H54 (cell line): ENCODE data around the gene ACOT7.

ENCODE experiments used
- DNase-seq: peaks from one replicate; pipeline ENCODE4 v3.0.0; 2011; ENCODE audit warnings: low spot score, mixed read lengths; ENCODE audit not compliant: insufficient read length
- FAIRE-seq: peaks from 3 replicates; lab custom pipeline; 2011; peaks lifted over from hg19 to GRCh38; lab: Jason Lieb, UNC
- POLR2A ChIP-seq: IDR thresholded peaks from 2 replicates; pipeline ENCODE4 v1.6.1; 2011; ENCODE audit warnings: low read depth, mild to moderate bottlenecking, low read length

The ACOT7 gene

GRCh38 chr1:6299557-6300165, 93.9 kb downstream of the ACOT7 start:
- no peak for TF ChIP-seq POLR2A
- no peak for DNase-seq
- no peak for FAIRE-seq

GRCh38 chr1:6298940-6299465, 94.6 kb downstream of the ACOT7 start:
- FAIRE-seq, result no peak
- no peak for DNase-seq
- TF ChIP-seq POLR2A, result no peak

DNA sequence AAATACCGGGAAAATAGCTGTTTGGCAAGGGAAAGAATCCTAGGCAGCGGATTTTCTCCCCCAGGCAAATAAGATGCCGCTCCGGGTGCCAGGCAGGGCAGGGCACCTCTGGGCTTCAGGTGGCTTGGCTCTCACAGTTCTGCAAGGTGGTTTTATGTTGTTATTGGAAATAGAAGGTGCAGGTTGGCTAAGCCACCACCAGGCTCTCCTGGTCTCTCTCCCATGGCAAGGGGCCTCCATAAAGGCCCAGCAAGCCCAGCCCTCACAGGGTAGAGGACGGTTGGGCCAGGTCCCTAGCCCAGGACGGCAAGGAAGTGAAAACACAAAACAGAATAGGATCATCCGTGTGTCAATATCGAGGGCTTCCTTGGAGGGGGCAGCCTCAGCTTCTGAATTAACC, 95.0 kb downstream of the ACOT7 start:
- no peak for FAIRE-seq
- DNase-seq, result no peak
- TF ChIP-seq POLR2A, result no peak

DNA sequence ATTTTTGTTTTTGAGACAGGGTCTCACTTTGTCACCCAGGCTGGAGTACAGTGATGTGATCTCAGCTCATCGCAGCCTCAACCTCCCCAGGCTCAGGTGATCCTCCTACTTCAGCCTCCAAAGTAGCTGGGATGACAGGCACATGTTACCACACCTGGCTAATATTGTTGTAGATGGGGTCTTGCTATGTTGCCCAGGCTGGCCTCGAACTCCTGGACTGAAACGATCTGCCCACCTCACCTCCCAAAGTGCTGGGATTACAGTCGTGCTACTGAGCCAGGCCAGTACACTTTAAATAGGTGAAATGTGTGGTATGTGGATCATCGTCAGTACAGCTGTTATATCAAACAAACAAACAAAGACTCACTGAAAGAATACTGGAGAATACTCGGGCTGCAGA, 97.7 kb downstream of the ACOT7 start:
- no peak for FAIRE-seq
- TF ChIP-seq POLR2A, result no peak
- no peak for DNase-seq

DNA sequence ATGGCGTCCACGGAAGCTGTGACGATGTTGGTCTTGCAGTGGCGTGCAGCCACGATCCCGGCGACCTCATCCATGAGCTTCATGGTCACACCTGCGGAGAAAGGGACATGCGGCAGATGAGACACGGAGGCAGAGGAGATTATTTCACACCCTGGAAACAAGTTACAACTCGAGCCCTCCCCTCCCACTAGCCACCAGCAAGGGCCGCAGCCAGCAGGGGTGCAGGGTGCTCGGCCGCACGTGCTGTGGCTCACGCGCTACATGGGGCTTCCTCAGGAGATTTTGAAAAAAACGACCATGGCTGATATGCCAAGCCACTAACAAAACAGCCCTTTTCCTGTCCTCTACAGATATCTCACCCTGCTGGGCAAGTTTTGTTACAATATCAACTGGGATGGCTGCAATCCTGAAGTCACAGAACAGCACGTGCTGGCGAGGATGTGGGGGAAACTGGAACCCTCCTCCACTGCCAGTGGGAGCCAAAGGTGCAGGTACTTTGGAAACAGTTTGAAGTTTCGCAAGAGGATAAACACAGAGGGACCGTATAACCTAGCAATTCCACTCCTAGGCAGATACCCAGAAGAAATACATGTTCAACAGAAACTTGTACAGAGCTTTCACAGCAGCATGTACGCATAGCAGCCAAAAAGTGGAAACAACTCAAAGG, 98.5 kb downstream of the ACOT7 start:
- TF ChIP-seq POLR2A, result no peak
- FAIRE-seq, result no peak

DNA sequence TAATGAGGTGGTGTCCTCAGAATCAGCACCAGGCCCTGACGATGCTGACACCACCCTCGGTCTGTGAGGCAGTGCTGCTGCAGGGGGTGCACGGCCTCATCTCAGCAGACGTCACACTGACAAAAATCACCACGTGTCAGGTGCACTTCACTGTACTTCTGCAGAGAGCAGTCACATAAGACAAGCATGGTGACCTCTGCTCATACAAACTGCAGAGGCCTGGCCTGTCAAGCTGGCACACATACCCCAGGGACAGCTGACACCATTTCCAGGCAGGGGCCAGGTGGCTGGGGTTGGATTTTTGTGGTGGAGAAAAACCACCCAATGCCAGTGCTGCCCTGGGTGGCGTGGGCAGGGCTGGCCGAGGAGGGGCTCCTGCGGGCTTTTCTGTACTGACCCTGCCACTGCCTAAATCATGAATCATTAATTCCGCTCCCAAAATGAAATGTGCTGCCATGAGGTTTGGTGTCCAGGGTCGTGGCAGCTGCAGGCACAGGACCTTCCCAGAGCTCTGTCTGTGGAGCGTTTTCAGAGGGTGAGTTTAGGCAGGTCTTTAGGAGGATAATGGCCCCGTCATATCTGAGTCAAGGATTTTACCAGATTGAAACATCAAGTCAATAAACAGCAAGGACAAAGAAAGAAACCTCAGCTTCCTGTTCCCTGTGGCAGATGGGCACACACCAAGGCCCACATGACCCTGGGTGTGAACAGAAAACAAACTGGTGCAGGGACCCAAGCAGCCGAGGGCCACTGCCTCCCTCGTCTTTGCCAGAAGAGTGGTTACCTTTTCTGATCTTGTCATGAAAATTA, 99.3 kb downstream of the ACOT7 start:
- DNase-seq, result no peak
- no peak for TF ChIP-seq POLR2A
- no peak for FAIRE-seq

More for the DNA sequence above, 98.5 kb downstream of the ACOT7 start:
- no peak for DNase-seq

GRCh38 chr1:6292102-6292501, 101.5 kb downstream of the ACOT7 start:
- no peak for TF ChIP-seq POLR2A
- no peak for FAIRE-seq
- no peak for DNase-seq

GRCh38 chr1:6288665-6289064, 104.9 kb downstream of the ACOT7 start:
- FAIRE-seq (no peak), DNase-seq (no peak)
- TF ChIP-seq POLR2A, result no peak

GRCh38 chr1:6288026-6288425, 105.5 kb downstream of the ACOT7 start:
- TF ChIP-seq POLR2A, result no peak
- DNase-seq (no peak), FAIRE-seq (no peak)

DNA sequence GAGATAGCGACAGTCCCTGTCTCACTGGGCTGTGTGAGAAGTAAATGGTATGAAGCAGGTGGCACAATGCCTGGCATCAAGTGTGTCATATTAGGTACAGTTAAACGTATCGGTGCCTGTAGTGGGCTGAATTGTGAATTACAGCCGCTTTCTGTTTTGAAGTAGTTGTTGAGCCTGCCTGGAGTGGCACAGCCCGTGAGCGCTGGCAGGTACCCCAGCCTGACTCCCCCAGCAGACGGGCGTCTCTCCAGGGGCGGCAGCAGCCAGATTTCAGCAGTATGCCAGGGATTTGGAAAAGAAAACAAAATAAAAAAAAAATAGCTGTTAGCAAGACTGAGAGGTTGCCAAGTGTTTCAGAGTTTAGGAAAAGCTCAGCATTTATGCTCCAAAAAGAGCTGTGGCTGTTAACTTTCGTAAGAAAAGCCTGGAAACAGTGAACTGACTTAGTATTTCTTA, 106.1 kb downstream of the ACOT7 start:
- DNase-seq, result no peak
- FAIRE-seq, result no peak
- TF ChIP-seq POLR2A, result no peak

- no peak for DNase-seq
- FAIRE-seq, result no peak
- TF ChIP-seq POLR2A, result no peak
These were observed 106.5 kb downstream of the ACOT7 start for GRCh38 chr1:6287029-6287428.

- DNase-seq (no peak), FAIRE-seq (no peak)
- no peak for TF ChIP-seq POLR2A
These were observed 107.3 kb downstream of the ACOT7 start for GRCh38 chr1:6286266-6286665.

DNA sequence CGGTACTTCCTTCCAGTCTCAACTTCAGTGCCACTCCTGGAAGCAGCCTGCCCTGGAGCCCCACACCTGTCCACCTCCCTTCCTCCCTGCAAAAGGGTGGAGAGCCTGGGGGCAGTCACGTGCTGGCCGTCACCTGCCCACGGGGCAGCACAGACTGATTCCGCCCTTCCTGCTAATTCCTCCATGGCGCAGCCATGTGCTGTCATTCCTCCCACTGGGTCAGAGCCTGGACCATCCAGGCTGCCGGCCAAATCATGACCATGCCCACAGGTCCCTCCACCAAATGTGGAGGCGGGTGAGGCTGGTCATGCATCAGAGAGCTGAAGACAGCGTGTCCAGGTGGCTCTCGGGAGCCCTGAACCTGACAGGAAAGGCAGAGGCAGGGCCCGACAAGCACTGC, 108.2 kb downstream of the ACOT7 start:
- FAIRE-seq, result no peak
- DNase-seq, result no peak
- no peak for TF ChIP-seq POLR2A

- TF ChIP-seq POLR2A, result no peak
- DNase-seq (no peak), FAIRE-seq (no peak)
These were observed 110.8 kb downstream of the ACOT7 start for GRCh38 chr1:6282577-6283270.
